Trophoblast cell (in vitro differentiated cells and primary cell): ENCODE data around the gene ZDHHC14.

Experiments
- DNase-seq, 2 donors: peaks; one replicate each; pipeline ENCODE4 v3.0.0-alpha.2; 2016
- H2AFZ ChIP-seq: 2 replicates; pipeline ENCODE4 v1.6.1; 2013; ENCODE audit warnings: low read length, moderate library complexity, mild to moderate bottlenecking; ENCODE audit not compliant: insufficient read depth, poor library complexity
- H2AK5ac ChIP-seq: 2 replicates; pipeline ENCODE4 v1.6.1; 2013; ENCODE audit warnings: mild to moderate bottlenecking, low read length
- H2BK120ac ChIP-seq: 2 replicates; pipeline ENCODE4 v1.6.1; 2013; ENCODE audit warnings: low read length, mild to moderate bottlenecking, moderate library complexity; ENCODE audit not compliant: insufficient read depth, poor library complexity
- H2BK12ac ChIP-seq: 2 replicates; pipeline ENCODE4 v1.6.1; 2013; ENCODE audit warnings: mild to moderate bottlenecking, low read length, moderate library complexity
- H2BK5ac ChIP-seq: 2 replicates; pipeline ENCODE4 v1.6.1; 2013; ENCODE audit warnings: low read length, low read depth, moderate library complexity, mild to moderate bottlenecking; ENCODE audit not compliant: poor library complexity
- H3K14ac ChIP-seq: 2 replicates; pipeline ENCODE4 v1.6.1; 2013; ENCODE audit warnings: mild to moderate bottlenecking, low read length
- H3K18ac ChIP-seq: 2 replicates; pipeline ENCODE4 v1.6.1; 2013; ENCODE audit warnings: mild to moderate bottlenecking, low read length
- H3K23ac ChIP-seq: 2 replicates; pipeline ENCODE4 v1.6.1; 2013; ENCODE audit warnings: low read length
- H3K27ac ChIP-seq: 2 replicates; pipeline ENCODE4 v1.5.1; 2013; ENCODE audit warnings: low read depth, mild to moderate bottlenecking, inconsistent platforms, low read length, moderate library complexity
- H3K27me3 ChIP-seq: 2 replicates; pipeline ENCODE4 v1.6.1; 2013; ENCODE audit warnings: inconsistent platforms, mild to moderate bottlenecking, low read length, moderate library complexity; ENCODE audit not compliant: insufficient read depth
- H3K36me3 ChIP-seq, 2 experiments: 1 replicate in 1 of 2; 2 replicates in 1 of 2; pipeline ENCODE4 v1.6.1; 2013; ENCODE audit warnings: low read length in 2 of 2, mild to moderate bottlenecking in 2 of 2, moderate library complexity in 1 of 2; ENCODE audit not compliant: insufficient read depth in 2 of 2, control insufficient read depth in 1 of 2
- H3K4ac ChIP-seq: 2 replicates; pipeline ENCODE4 v1.6.1; 2013; ENCODE audit warnings: low read depth, mild to moderate bottlenecking, low read length, moderate library complexity
- H3K4me1 ChIP-seq, 2 experiments: 1 replicate in 1 of 2; 2 replicates in 1 of 2; pipeline ENCODE4 v1.6.1; 2013; ENCODE audit warnings: low read length in 2 of 2, mild to moderate bottlenecking in 2 of 2, moderate library complexity in 1 of 2; ENCODE audit not compliant: insufficient read depth in 2 of 2, control insufficient read depth in 1 of 2
- H3K4me2 ChIP-seq: 2 replicates; pipeline ENCODE4 v1.6.1; 2013; ENCODE audit warnings: inconsistent platforms, mild to moderate bottlenecking, low read length, moderate library complexity
- H3K4me3 ChIP-seq: 2 replicates; pipeline ENCODE4 v1.5.1; 2013; ENCODE audit warnings: mild to moderate bottlenecking, low read depth, low read length, inconsistent platforms
- H3K79me1 ChIP-seq: one replicate; pipeline ENCODE4 v1.6.1; 2013; ENCODE audit warnings: low read length
- H3K79me2 ChIP-seq: 2 replicates; pipeline ENCODE4 v1.6.1; 2013; ENCODE audit warnings: low read length, mild to moderate bottlenecking; ENCODE audit not compliant: control insufficient read depth, insufficient read depth, poor library complexity
- H3K9ac ChIP-seq: 2 replicates; pipeline ENCODE4 v1.6.1; 2013; ENCODE audit warnings: mild to moderate bottlenecking, low read length
- H3K9me3 ChIP-seq: 2 replicates; pipeline ENCODE4 v1.6.1; 2013; ENCODE audit warnings: low read depth, mild to moderate bottlenecking, control low read depth, inconsistent platforms, low read length; ENCODE audit not compliant: insufficient read depth
- H4K12ac ChIP-seq: 2 replicates; pipeline ENCODE4 v1.6.1; 2013; ENCODE audit warnings: low read depth, mild to moderate bottlenecking, low read length, moderate library complexity
- H4K8ac ChIP-seq: 2 replicates; pipeline ENCODE4 v1.6.1; 2013; ENCODE audit warnings: low read depth, mild to moderate bottlenecking, low read length, moderate library complexity
- H4K91ac ChIP-seq: one replicate; pipeline ENCODE4 v1.6.1; 2013; ENCODE audit warnings: low read depth, mild to moderate bottlenecking, low read length, moderate library complexity
- WGBS: extraction: QIAGEN DNeasy Blood & Tissue Kit; methylation state at CpG from one replicate; pipeline ENCODE4 v1.1.7; 2013; ENCODE audit warnings: missing lambda C conversion rate; ENCODE audit not compliant: insufficient read length, insufficient coverage; ENCODE audit errors: extremely low coverage; 5-methylcytosine and 5-hydroxymethylcytosine counted together

The ZDHHC14 gene

DNA sequence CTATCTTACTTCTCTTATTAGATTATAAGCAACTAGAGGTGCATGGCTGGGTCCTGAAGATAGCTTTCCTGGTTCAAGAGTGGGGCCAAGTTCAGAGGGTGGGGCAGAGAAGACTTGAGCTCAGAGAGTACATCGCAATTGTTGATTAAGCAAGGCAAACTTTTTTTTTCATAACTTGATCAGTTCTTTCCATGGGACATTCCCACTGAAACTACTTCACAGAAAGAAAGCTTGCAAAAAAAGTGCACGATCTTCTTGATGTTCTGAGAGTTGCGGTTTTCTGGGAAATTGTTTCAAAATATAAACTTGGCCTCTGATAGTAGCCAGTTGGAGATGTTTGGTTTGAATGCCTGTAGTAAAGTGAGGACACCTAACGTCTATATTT is 100.9 kb downstream of the ZDHHC14 start:
- no peaks in the 10 kb centered on the region for H3K4me1 ChIP-seq
- DNase-seq, result no peak
- no peak overlapping the region for H4K91ac ChIP-seq
- no peak overlapping the region for H2AK5ac ChIP-seq
- H2BK12ac ChIP-seq, result no peak overlapping the region
- no peak overlapping the region for H2BK5ac ChIP-seq
- H3K14ac ChIP-seq, result no peak overlapping the region
- H3K36me3 ChIP-seq, result no peaks in the 10 kb centered on the region
- WGBS, result no CpG with 5 or more reads among the region's 4 CpGs
- H3K79me1 ChIP-seq, result no peaks in the 10 kb centered on the region
- no peak overlapping the region for H4K8ac ChIP-seq
- H4K12ac ChIP-seq, result no peak overlapping the region
- H2BK120ac ChIP-seq, result no peak overlapping the region
- H3K9ac ChIP-seq, result no peak overlapping the region
- no peak overlapping the region for H3K4ac ChIP-seq
- H3K23ac ChIP-seq, result no peak overlapping the region
- no peak overlapping the region for H3K27ac ChIP-seq
- H3K79me2 ChIP-seq, result no peaks in the 10 kb centered on the region
- H3K27me3 ChIP-seq, result no peaks in the 10 kb centered on the region
- H3K4me3 ChIP-seq, result no peak overlapping the region
- H2AFZ ChIP-seq, result no peak overlapping the region
- no peak overlapping the region for H3K4me2 ChIP-seq
- no peak overlapping the region for H3K18ac ChIP-seq
- no peaks in the 10 kb centered on the region for H3K9me3 ChIP-seq

DNA sequence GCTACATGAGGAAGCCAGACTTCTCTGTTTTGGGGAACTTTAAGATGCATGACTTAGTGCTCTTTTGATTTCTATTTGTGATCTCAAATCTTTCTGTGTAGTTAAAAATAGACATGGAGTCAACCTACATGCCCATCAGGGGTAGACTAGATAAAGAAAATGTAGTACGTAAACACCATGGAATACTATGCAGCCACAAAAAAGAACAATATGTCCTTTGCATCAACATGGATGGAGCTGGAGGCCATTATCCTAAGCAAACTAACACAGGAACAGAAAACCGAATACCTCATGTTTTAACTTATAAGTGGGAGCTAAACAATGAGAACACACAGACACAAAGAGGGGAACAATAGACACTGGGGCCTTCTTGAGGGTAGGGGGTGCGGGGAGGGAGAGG is 102.8 kb downstream of the ZDHHC14 start:
- H3K4me2 ChIP-seq, result no peak overlapping the region
- no peaks in the 10 kb centered on the region for H3K79me2 ChIP-seq
- no peak overlapping the region for H4K91ac ChIP-seq
- H3K9me3 ChIP-seq, result no peaks in the 10 kb centered on the region
- H3K9ac ChIP-seq, result no peak overlapping the region
- DNase-seq, result no peak
- no peak overlapping the region for H4K12ac ChIP-seq
- no peak overlapping the region for H2BK12ac ChIP-seq
- H2AK5ac ChIP-seq, result no peak overlapping the region
- H3K36me3 ChIP-seq, result no peaks in the 10 kb centered on the region
- no peak overlapping the region for H3K14ac ChIP-seq
- no peak overlapping the region for H2BK120ac ChIP-seq
- WGBS, result no CpG with 5 or more reads among the region's 3 CpGs
- no peak overlapping the region for H3K27ac ChIP-seq
- H3K23ac ChIP-seq, result no peak overlapping the region
- H3K27me3 ChIP-seq, result no peaks in the 10 kb centered on the region
- H3K4me3 ChIP-seq, result no peak overlapping the region
- H3K4ac ChIP-seq, result no peak overlapping the region
- H3K18ac ChIP-seq, result no peak overlapping the region
- H3K4me1 ChIP-seq, result peaks cover 0 to 5% of the 10 kb centered on the region in 2 experiments
- no peaks in the 10 kb centered on the region for H3K79me1 ChIP-seq
- H4K8ac ChIP-seq, result no peak overlapping the region
- no peak overlapping the region for H2AFZ ChIP-seq
- H2BK5ac ChIP-seq, result no peak overlapping the region

GRCh38 chr6:157484181-157484580 is 103.2 kb downstream of the ZDHHC14 start:
- Histone ChIP-seq H3K36me3 (no peaks in the 10 kb centered on the region), H2BK5ac (no peak overlapping the region), H3K18ac (no peak overlapping the region), H3K14ac (no peak overlapping the region), H3K27ac (no peak overlapping the region), H3K4me3 (no peak overlapping the region), H3K79me2 (no peaks in the 10 kb centered on the region), H2AFZ (no peak overlapping the region), H3K9me3 (no peaks in the 10 kb centered on the region), H4K12ac (no peak overlapping the region), H2AK5ac (no peak overlapping the region), H3K9ac (no peak overlapping the region), H3K23ac (no peak overlapping the region), H3K4me1 (peaks cover 0 to 5% of the 10 kb centered on the region in 2 experiments), H2BK120ac (no peak overlapping the region), H4K91ac (no peak overlapping the region), H3K4me2 (no peak overlapping the region), H3K79me1 (no peaks in the 10 kb centered on the region), H3K27me3 (no peaks in the 10 kb centered on the region), H3K4ac (no peak overlapping the region), H2BK12ac (no peak overlapping the region), H4K8ac (no peak overlapping the region)
- DNase-seq, result no peak
- WGBS, result no CpG with 5 or more reads among the region's 10 CpGs

DNA sequence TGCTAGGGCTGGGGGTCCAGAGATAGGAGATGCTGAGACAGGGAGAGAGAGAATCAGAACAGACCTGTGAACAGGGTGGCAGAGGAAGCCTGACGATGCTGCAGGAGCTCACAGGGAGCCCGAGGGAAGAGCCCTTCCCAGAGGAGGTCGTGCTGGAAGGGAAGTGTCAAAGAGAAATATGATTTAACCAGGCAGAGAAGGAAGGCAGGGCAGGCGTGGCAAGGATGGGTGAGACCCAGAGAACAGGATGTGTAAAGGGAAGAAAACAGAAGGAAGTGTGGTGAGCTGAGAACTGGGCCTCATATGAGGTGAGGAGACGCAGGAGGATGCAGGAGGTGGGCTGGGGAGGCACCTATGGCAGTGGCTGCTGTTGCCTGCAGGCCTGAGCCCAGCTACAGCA is 105.6 kb downstream of the ZDHHC14 start:
- Histone ChIP-seq H3K9me3 (no peaks in the 10 kb centered on the region), H2BK5ac (no peak overlapping the region), H3K14ac (no peak overlapping the region), H3K23ac (no peak overlapping the region), H2BK12ac (no peak overlapping the region), H3K4me1 (peaks cover under 1 to 5% of the 10 kb centered on the region in 2 experiments), H3K18ac (no peak overlapping the region), H4K91ac (no peak overlapping the region), H3K36me3 (no peaks in the 10 kb centered on the region), H3K4me2 (no peak overlapping the region), H3K4ac (no peak overlapping the region), H2BK120ac (no peak overlapping the region), H3K27ac (no peak overlapping the region), H3K9ac (no peak overlapping the region), H2AK5ac (no peak overlapping the region), H4K8ac (no peak overlapping the region), H2AFZ (no peak overlapping the region), H3K79me2 (no peaks in the 10 kb centered on the region), H3K4me3 (no peak overlapping the region), H3K79me1 (no peaks in the 10 kb centered on the region), H4K12ac (no peak overlapping the region), H3K27me3 (no peaks in the 10 kb centered on the region)
- DNase-seq, result no peak
- WGBS, result no CpG with 5 or more reads among the region's 5 CpGs
